Right cardiac atrium (tissue), 5 donors: Measurements from ENCODE around the gene RAB40B. TPM values are rescaled to one million over a fixed set of nuclear protein-coding genes. Genes with fewer than 3 reads are reported as not detected.
A peak's percentile ranks its signal among the peaks of the same experiment; 100 is the strongest.

Experiments
- ATAC-seq, 2 donors: fragments of 200-7000 bp; cut with Tn5 transposase; one replicate each; pipeline versions ENCODE4 v1.8.0 to v1.9.1; 2020; ENCODE audit warnings: moderate library complexity in 2 of 2, mild to moderate bottlenecking in 1 of 2
- DNase-seq, 3 donors: peaks; one replicate each; pipeline ENCODE4 v3.0.0-alpha.2; 2020
- H3K27ac ChIP-seq: one replicate; pipeline ENCODE4 v1.5.1; 2013; ENCODE audit warnings: mild to moderate bottlenecking, low read length, control low read depth, moderate library complexity
- H3K27me3 ChIP-seq: one replicate; pipeline ENCODE4 v1.6.1; 2013; ENCODE audit not compliant: control insufficient read depth, insufficient read depth
- H3K4me1 ChIP-seq: one replicate; pipeline ENCODE4 v1.6.1; 2013; ENCODE audit warnings: low read length; ENCODE audit not compliant: control insufficient read depth, insufficient read depth
- H3K4me3 ChIP-seq: one replicate; pipeline ENCODE4 v1.5.1; 2013; ENCODE audit warnings: low read length, control low read depth
- H3K9me3 ChIP-seq: one replicate; pipeline ENCODE4 v1.6.1; 2013; ENCODE audit warnings: low read length; ENCODE audit not compliant: control insufficient read depth
- WGBS: extraction: QIAGEN DNeasy Blood & Tissue Kit; methylation state at CpG from one replicate; pipeline ENCODE4 v1.1.7; 2013; 5-methylcytosine and 5-hydroxymethylcytosine counted together
- intact Hi-C, 4 donors: fragments of 100-400 bp; cut with DNase I; formaldehyde crosslinking; loops; one replicate each; pipeline versions ENCODE4 v1.11.0 to v1.14.0; 2022 to 2023
- microRNA-seq, 2 donors: library from miRNA; unstranded; fragments of <30 nt; microRNA quantifications; one replicate each; pipeline ENCODE4 v1.2.0, GENCODE V29; 2020 to 2021
- polyA plus RNA-seq: library from polyadenylated mRNA; stranded (reverse); fragments of 200-250 nt; gene quantifications from one replicate; pipeline ENCODE4 v1.2.3, GENCODE V29; 2013
- total RNA-seq, 4 donors: library from RNA; stranded (reverse); fragmentation: NEBNext Ultra II Directional; extraction: Animal tissue kit (Norgen Biotek cat#: 25700); gene quantifications; one replicate each; pipeline ENCODE4 v1.2.1, GENCODE V29; 2021
- donor health status: healthy with polysubstance abuse.
- donor health status: DM: no; HTN: yes; CAD: no.
- donor health status: DM: no; HTN: no; CAD: no.
- donor health status: DM: no; HTN: yes; CAD: no; lungs with severe emphysema.
- donor health status: DM: yes; HTN: yes; CAD: no.

RAB40B gene
- total and polyA plus RNA-seq, 5 donors: 14.0 to 20.8 (median 18.9) TPM

DNA sequence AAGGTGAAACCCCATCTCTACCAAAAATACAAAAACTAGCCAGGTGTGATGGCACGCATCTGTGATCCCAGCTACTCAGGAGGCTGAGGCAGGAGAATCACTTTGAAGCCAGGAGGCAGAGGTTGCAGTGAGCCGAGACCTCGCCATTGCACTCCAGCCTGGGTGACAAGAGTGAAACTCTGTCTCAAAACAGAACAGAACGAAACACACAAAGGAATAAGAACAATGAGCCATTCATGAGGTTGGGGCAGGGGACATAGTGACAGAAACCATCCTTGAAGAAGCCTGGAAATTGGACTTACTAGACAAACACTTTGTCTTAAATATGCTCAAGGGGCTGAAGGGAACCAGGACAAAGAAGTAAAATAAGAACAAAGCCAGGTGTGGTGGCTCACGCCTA, 89.7 kb downstream of the RAB40B start:
- intact Hi-C loops: no loop called here
- 70% methylated on average over 5 of the region's 5 CpGs for WGBS
- no peak for DNase-seq
- H3K4me1 ChIP-seq: no peaks in the 10 kb centered on the region
- H3K9me3 ChIP-seq: no peaks in the 10 kb centered on the region
- H3K27ac ChIP-seq: no peak overlapping the region
- H3K27me3 ChIP-seq: no peaks in the 10 kb centered on the region
- no peak overlapping the region for H3K4me3 ChIP-seq
- ATAC-seq: no peak

DNA sequence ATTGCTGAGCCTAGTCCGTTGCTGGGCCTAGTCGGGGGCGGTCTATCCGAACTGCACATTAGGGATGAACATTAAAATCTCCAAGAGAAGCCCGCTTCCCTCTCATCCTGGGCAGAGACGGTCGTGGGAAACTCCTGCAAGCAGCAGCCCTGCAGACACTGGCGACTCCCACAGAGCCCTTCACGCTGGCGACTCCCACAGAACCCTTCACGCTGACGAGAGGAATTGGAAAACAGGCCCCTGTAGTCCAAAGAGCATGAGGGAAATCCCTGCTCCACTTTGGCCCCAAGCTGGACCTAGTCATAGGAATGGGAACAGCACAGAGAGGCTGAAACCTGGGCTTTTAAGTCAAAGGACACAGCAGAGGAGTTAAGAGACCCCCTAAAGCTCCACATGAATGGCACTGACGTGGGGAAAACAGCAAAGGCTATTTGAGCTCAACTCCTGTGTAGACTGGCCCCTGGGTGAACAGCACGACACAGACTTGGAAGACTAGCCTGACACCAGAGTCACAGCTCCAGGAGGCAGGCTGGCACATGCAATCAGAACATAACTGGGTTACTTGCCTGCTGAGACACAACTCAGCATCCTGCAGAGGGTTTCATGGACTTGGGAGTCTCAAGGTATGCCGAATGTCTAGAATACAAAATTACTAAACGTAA, 92.4 kb downstream of the RAB40B start:
- intact Hi-C loops: no loop called here
- Histone ChIP-seq H3K4me3 (no peak overlapping the region), H3K27me3 (no peaks in the 10 kb centered on the region), H3K9me3 (no peaks in the 10 kb centered on the region), H3K4me1 (peaks cover 5% of the 10 kb centered on the region), H3K27ac (no peak overlapping the region)
- DNase-seq (peak in 2 of 3 donors; percentile 30 to 41), ATAC-seq (no peak)
- WGBS: 79% methylated on average over 16 of the region's 16 CpGs

Small RNA genes lying within 50 kb of the gene (microRNA-seq; reads per million reads assigned to microRNA genes)
- gene MIR4525: 0 to 0.42 reads per million in 2 donors

Other genes starting within 250 kb of the RAB40B start
- gene CYBC1, start 247.9 kb downstream of the RAB40B start, total RNA-seq: 10 to 100 TPM; 31.0 to 34.7 (median 33.5) TPM
- 20.8 TPM for gene CYBC1, start 247.9 kb downstream of the RAB40B start, polyA plus RNA-seq
- gene NARF, start 240.0 kb downstream of the RAB40B start, total RNA-seq: 10 to 100 TPM; 67.4 to 99.6 (median 77.1) TPM
- 79.1 TPM for gene NARF, start 240.0 kb downstream of the RAB40B start, polyA plus RNA-seq
- gene FOXK2, start 179.0 kb downstream of the RAB40B start, total RNA-seq: 10 to 100 TPM; 35.7 to 69.1 (median 41.6) TPM
- 19.9 TPM for gene FOXK2, start 179.0 kb downstream of the RAB40B start, polyA plus RNA-seq
- gene WDR45B, start 50.3 kb downstream of the RAB40B start, total RNA-seq: 10 to 100 TPM; 43.8 to 49.2 (median 45.8) TPM
- 37.0 TPM for gene WDR45B, start 50.3 kb downstream of the RAB40B start, polyA plus RNA-seq
- 10 to 100 TPM; 10.4 to 15.0 (median 14.1) TPM for gene FN3KRP, start 18.0 kb upstream of the RAB40B start, total RNA-seq
- 14.1 TPM for gene FN3KRP, start 18.0 kb upstream of the RAB40B start, polyA plus RNA-seq
- 10 to 100 TPM; 43.2 to 66.8 (median 60.9) TPM for gene FN3K, start 36.9 kb upstream of the RAB40B start, total RNA-seq
- gene FN3K, start 36.9 kb upstream of the RAB40B start, polyA plus RNA-seq: 57.6 TPM
- gene TBCD, start 53.4 kb upstream of the RAB40B start, total RNA-seq: 10 to 100 TPM; 36.2 to 43.9 (median 41.5) TPM
- 38.8 TPM for gene TBCD, start 53.4 kb upstream of the RAB40B start, polyA plus RNA-seq
- gene ZNF750, start 141.3 kb upstream of the RAB40B start, total RNA-seq: not detected
- gene ZNF750, start 141.3 kb upstream of the RAB40B start, polyA plus RNA-seq: 0.07 TPM